ENCODE measurements around the gene LTBP1. TPM values are rescaled to one million over a fixed set of nuclear protein-coding genes. Genes with fewer than 3 reads are reported as not detected.

LTBP1 gene
- polyA plus RNA-seq, 1 donor (not counting 4 experiments of a cell fraction or from before 2014, with no cell fraction given) = 9.2 TPM

GRCh38 chr2:32925283-32925815 is 21.4 kb upstream of the LTBP1 start:
- DNase-seq (ENCODE audit: low read depth, low spot score) (no peak), FAIRE-seq (no peak)
- dilution Hi-C loops (cut with MboI; ENCODE audit: extremely low pct_ligation_motif_present, low sequenced_read_pairs) = no loop called here
- no peak overlapping the region for H3K4me3 ChIP-seq (ENCODE audit: control insufficient read depth in 2 of 3, extremely low read depth in 1 of 3, insufficient read depth in 2 of 3, low read depth in 1 of 3, low read length in 3 of 3)
- H3K9me1 ChIP-seq (ENCODE audit: control insufficient read depth, extremely low read depth, insufficient read depth, low read length) = no peaks in the 10 kb centered on the region
- no peaks in the 10 kb centered on the region for H3K4me1 ChIP-seq (ENCODE audit: control insufficient read depth, extremely low read depth, insufficient read depth, low read length)
- H2AFZ ChIP-seq (ENCODE audit: control insufficient read depth, low read length) = no peak overlapping the region
- H3K27ac ChIP-seq (ENCODE audit: control insufficient read depth, insufficient read depth, low read length) = no peak overlapping the region
- no peak overlapping the region for H3K9ac ChIP-seq (ENCODE audit: control insufficient read depth, extremely low read depth, insufficient read depth, low read length)
- H3K79me2 ChIP-seq (ENCODE audit: control insufficient read depth, insufficient read depth, low read length) = no peaks in the 10 kb centered on the region
- H3K36me3 ChIP-seq (ENCODE audit: control insufficient read depth in 2 of 2, extremely low read depth in 1 of 2, insufficient read depth in 2 of 2, low read length in 2 of 2) = no peaks in the 10 kb centered on the region
- no peak overlapping the region for H3K4me2 ChIP-seq (ENCODE audit: control insufficient read depth, extremely low read depth, insufficient read depth, low read depth, low read length)
- TF ChIP-seq EZH2 (IDR thresholded peaks at IDR 0.05; ENCODE audit: low read length) = no peak
- TF ChIP-seq CTCF (optimal IDR thresholded peaks at IDR 0.05 in 1 of 3, IDR thresholded peaks at IDR 0.05 in 1 of 3, conservative IDR thresholded peaks at IDR 0.05 in 1 of 3; ENCODE audit: extremely low read depth in 1 of 3, insufficient read depth in 2 of 3, low read length in 3 of 3) = no peak
- H3K9me3 ChIP-seq (ENCODE audit: control insufficient read depth, low read depth, low read length) = no peaks in the 10 kb centered on the region
- H4K20me1 ChIP-seq (ENCODE audit: control insufficient read depth, extremely low read depth, insufficient read depth, low read length) = no peaks in the 10 kb centered on the region
- H3K27me3 ChIP-seq (ENCODE audit: control insufficient read depth, extremely low read depth, insufficient read depth, low read length) = peaks cover 6% of the 10 kb centered on the region

DNA sequence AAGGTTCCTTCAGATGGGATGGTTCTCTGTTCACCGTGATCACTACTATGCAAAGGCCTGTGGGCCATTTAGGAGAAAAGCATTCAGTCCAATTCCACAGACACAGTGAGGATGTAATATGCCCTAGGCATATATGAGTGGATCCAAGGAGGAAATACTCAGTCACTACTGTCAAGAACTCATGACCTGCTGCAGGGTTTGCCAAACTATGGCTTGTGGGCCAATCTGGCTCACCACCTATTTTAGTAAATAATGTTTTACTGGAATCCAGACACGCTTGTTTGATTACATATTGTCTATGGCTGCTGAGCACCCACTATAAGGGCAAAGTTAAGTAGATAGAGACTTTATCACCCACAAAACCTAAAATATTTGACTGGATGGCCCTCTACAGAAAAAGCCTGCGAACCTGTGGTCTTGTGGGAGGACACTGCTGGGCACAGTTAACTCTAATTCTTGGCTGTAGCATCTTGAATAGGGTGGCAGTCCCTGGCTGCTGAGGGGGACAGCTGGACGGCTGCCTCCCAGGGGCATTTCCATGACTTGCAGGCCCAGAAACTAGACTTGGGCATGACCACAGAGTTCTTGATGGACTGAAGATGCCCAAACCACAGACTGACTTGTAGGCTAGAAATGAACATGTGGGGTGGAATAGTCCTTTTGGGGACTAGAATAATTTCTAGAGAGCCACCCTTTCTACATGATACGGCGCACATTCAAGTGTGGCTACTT is 20.6 kb upstream of the LTBP1 start:
- Histone ChIP-seq H4K20me1 (ENCODE audit: control insufficient read depth, extremely low read depth, insufficient read depth, low read length) (no peaks in the 10 kb centered on the region), H3K9ac (ENCODE audit: control insufficient read depth, extremely low read depth, insufficient read depth, low read length) (no peak overlapping the region), H2AFZ (ENCODE audit: control insufficient read depth, low read length) (no peak overlapping the region), H3K27me3 (ENCODE audit: control insufficient read depth, extremely low read depth, insufficient read depth, low read length) (peaks cover 6% of the 10 kb centered on the region), H3K27ac (ENCODE audit: control insufficient read depth, insufficient read depth, low read length) (no peak overlapping the region), H3K4me3 (ENCODE audit: control insufficient read depth in 2 of 3, extremely low read depth in 1 of 3, insufficient read depth in 2 of 3, low read depth in 1 of 3, low read length in 3 of 3) (no peak overlapping the region), H3K36me3 (ENCODE audit: control insufficient read depth in 2 of 2, extremely low read depth in 1 of 2, insufficient read depth in 2 of 2, low read length in 2 of 2) (no peaks in the 10 kb centered on the region), H3K9me3 (ENCODE audit: control insufficient read depth, low read depth, low read length) (no peaks in the 10 kb centered on the region), H3K4me2 (ENCODE audit: control insufficient read depth, extremely low read depth, insufficient read depth, low read depth, low read length) (no peak overlapping the region), H3K79me2 (ENCODE audit: control insufficient read depth, insufficient read depth, low read length) (no peaks in the 10 kb centered on the region), H3K9me1 (ENCODE audit: control insufficient read depth, extremely low read depth, insufficient read depth, low read length) (no peaks in the 10 kb centered on the region), H3K4me1 (ENCODE audit: control insufficient read depth, extremely low read depth, insufficient read depth, low read length) (no peaks in the 10 kb centered on the region)
- TF ChIP-seq EZH2 (IDR thresholded peaks at IDR 0.05; ENCODE audit: low read length) = no peak
- FAIRE-seq (no peak), DNase-seq (ENCODE audit: low read depth, low spot score) (no peak)
- dilution Hi-C loops (cut with MboI; ENCODE audit: extremely low pct_ligation_motif_present, low sequenced_read_pairs) = no loop called here

Data from keratinocyte (primary cell).